NCI-H1694 treated with DMSO at 0.1 percent for 48 hours (cell line): ENCODE measurements around the gene RCN2.

ENCODE experiments used
- DNase-seq: peaks from one replicate; lab custom pipeline; 2025; lab: John Stamatoyannopoulos, UW

RCN2 gene

GRCh38 chr15:76973906-76974305 is 42.4 kb downstream of the RCN2 start:
- DNase-seq = no peak

- no peak for DNase-seq
Measured at GRCh38 chr15:76974456-76975036, 43.0 kb downstream of the RCN2 start.

- no peak for DNase-seq
Measured at GRCh38 chr15:76976141-76976540, 44.6 kb downstream of the RCN2 start.

DNA sequence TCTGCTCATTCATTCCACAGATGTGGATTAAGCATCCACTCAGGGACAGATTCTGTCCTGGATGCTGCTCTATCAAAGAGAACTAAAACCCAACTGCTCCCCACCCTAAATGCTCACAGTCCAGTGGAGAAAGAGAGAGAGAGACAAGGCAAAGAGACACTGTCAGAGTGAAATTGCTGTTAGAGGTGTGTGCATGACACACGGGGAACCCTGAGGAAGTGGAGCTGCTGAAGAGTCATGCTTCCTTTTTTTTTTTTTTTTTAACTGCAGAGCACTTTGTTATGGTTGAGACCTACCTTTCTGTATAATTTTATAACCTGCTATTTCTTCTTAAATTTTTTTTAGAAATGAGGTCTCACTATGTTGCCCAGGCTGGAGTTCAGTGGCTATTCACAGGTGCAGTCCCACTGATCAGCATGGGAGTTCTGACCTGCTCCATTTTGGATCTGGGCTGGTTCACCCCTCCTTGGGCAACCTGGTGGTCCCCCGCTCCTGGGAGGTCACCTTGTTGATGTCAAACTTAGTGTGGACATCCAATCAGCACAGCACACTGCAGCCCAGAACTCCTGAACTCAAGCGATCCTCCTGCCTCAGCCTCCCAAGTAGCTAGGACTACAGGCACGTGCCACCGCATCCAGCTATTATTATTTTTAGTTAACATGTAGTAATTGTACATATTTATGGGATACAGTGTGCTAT is 45.2 kb downstream of the RCN2 start:
- DNase-seq = no peak

- no peak for DNase-seq
Measured at GRCh38 chr15:76978522-76979330, 47.2 kb downstream of the RCN2 start.

GRCh38 chr15:76979331-76979925 is 47.9 kb downstream of the RCN2 start:
- no peak for DNase-seq

DNA sequence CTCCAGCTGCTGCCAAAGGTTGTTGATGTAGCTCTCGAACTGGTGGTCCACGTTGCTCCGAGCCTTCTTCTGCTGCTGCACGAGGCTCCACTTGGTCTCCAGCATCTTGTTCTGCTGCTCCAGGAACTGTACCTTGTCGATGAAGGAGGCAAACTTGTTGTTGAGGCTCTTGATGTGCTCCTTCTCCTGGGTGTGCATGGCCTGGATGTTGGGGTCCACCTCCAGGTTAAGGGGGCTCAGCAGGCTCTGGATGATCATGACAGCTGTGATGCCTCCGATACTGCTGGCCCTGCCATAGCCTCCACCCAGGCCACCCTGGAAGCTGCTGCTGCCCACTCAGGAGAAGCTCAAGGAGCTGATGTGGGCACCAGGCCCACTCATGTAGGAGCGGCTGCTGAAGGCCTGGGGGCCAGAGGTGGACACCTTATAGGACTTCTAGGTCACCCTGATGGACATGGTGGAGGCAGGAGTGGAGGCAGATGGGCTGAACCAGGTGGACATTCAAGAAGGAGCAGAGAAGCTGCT is 48.5 kb downstream of the RCN2 start:
- DNase-seq = no peak

- DNase-seq = no peak
Measured at GRCh38 chr15:76982356-76982755, 50.8 kb downstream of the RCN2 start.

DNA sequence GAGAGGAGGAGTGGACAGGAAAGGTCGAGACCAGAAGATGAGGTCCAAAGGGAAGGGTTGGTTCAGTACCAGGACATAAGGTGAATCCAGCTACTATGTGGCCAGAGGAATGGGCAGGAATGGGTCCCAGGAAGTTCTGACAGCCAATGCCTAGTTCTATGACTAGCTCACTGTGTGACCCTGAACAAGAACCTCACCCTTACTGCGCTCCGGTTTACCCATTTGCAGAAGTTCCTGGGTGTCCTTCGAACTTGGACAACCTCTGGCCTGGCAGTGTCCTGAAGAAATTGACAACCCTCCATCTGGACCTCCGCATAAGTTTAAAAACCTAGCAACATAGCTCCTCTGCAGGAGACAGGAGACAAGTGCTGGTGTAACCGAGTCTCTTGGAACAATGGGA is 51.2 kb downstream of the RCN2 start:
- no peak for DNase-seq

DNA sequence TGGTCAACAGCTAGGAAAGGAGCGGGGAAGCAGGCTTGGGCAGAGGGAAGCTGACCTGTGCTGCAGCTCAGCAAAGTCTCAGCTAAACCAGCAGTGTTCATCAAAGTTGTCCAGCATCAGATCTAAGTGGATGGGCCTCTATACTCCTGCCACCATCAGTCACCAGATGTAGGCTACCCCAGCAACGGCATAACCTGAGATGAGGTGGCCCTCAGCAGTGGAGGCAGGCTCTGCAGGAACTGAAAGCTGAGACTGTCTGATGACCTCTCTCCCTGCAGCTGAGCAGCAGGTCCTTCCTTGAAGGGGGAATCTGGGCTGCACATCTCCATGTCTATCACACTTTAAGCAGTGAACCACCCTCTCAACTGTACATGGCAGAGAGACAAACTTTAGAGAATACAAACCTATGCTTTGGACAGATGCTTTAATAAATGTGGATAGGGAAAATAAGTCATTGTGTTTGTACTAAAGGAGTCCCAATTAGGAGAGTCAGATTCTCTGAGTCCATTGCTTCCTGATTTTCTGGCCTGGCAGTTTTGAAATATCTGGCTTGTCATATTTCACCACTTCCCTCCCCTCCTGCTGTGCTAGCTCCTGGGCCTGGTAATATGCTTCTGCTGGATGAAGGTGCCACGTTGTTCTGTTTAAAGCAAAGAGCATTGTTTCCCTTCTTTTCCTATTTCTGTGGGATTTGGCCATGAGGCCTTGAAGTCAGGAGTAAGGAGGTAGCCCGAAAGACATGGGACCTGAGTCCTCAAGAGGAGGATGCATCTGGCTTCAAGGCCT is 52.2 kb downstream of the RCN2 start:
- DNase-seq = no peak

DNA sequence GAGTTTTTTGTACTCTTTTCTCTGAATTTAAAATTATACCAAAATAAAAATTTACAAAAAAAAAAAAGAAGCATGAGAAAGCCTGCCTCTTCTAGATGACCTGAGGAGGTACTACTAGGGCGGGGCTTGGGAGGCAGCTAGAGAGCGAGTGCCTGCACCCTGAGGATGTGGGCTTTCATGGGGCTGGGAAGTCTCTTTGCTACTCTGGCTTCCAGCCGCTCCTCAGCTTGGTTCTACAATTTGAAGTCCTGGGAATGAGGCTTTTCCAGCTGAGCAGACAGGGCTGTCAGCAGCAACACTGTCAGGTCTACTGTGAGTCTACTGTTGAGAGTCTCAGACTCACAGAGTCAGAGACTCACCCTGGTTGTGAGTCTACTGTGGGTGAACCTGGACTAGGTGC is 55.2 kb downstream of the RCN2 start:
- DNase-seq = no peak

GRCh38 chr15:76987276-76987675 is 55.7 kb downstream of the RCN2 start:
- no peak for DNase-seq

DNA sequence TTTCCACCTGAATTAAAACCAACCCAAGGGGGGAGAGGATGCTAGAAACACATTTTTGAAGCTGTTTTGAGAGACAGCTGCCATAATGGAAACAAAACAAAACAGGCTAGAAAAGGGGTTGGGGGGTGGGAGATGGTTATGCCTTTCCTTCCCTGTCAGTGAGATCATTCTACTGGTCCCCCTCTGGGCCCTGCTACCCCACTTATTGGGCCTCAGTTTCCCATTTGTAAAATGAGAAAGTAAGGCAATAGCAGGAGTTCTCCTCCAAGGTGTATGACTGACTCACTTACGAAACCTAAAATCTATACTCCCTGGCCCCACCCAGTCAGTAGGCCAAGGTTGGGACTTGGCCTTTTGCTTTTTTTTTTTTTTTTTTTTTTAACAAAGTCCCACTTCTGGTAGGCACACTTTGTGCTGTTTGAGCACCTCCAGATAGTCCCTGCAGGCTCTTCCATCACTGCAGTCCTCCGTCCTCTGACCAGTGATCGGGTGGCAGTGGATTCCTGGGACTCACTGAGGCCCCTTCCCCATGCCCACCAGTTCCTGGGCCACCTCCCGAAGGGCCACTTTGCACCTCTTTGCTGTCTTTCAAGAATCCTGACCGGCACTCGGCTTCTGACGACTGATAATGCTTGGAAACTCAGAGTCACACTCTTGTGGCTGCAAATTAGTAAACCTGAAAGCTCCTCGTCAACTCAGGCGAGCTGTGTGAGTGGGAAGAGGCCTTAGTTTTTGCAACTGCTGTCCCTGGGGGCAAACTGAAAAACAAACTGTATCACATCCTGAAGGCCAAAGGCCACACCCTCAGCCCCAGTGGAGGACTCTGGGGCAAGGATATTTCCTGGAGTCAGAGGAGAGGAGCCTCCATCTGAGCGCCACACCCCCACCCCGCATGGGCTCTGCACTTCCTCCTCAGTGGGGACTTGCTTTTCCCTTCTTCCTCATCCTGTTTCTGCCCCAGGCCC is 56.6 kb downstream of the RCN2 start:
- no peak for DNase-seq

GRCh38 chr15:76988867-76989780 is 57.6 kb downstream of the RCN2 start:
- DNase-seq = no peak

DNA sequence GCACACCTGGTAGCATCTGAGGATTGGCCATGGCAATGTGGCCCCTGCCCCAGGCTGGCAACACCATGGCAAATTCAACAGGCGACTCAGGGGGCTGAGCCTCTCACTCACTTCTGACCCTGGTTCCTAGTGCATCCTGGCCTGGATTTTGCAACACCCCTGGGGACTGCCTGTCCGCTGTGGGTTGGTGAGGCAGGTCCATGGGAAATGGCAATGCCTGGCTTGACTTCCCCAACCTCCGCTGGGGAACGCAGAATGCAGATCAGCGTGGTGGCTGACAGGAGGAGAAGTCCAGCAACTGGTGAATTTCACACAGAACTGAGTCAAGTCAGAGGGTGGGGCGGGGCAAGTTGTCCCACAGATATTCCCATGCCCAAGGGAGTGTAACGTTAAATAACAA is 59.5 kb downstream of the RCN2 start:
- no peak for DNase-seq

- no peak for DNase-seq
Measured at GRCh38 chr15:76991741-76992645, 60.4 kb downstream of the RCN2 start.

- no peak for DNase-seq
Measured at GRCh38 chr15:76993114-76993725, 61.7 kb downstream of the RCN2 start.

DNA sequence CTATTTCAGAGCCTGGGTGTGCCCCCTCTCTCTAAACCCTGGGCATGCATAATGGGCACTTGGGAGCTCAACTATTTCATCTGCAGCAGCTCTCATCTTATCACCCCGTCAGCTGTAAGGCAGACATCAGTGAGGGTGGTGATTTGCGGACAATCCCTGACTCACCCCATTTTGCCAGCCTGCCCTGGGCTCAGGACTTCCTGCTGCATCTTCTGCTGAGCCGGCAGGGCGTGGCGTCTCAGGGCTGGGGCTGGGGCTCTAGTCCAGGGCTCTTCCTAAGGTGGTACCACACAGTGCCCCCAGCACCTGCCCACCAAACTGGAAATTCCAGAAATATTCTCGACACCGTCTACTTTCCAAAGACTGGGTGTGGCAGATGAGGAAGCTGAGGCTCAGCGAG is 62.5 kb downstream of the RCN2 start:
- no peak for DNase-seq
